ENCODE results near the gene AUTS2.

The AUTS2 gene

GRCh38 chr7:70349031-70349430 lies 750.8 kb downstream of the AUTS2 start:
- no peak for DNase-seq (ENCODE audit: low read depth in 2 of 2)
- no peak overlapping the region for H3K4me3 ChIP-seq (replicated peaks in 1 of 2; ENCODE audit: low read depth in 2 of 2, low read length in 2 of 2)
- TF ChIP-seq CTCF (IDR thresholded peaks at IDR 0.05; ENCODE audit: low read depth, low read length), result no peak

- no peak for DNase-seq (ENCODE audit: low read depth in 2 of 2)
- no peak for TF ChIP-seq CTCF (IDR thresholded peaks at IDR 0.05; ENCODE audit: low read depth, low read length)
- no peak overlapping the region for H3K4me3 ChIP-seq (replicated peaks in 1 of 2; ENCODE audit: low read depth in 2 of 2, low read length in 2 of 2)
Measured at GRCh38 chr7:70349819-70350218, 751.5 kb downstream of the AUTS2 start.

- no peak for DNase-seq (ENCODE audit: low read depth in 2 of 2)
- TF ChIP-seq CTCF (IDR thresholded peaks at IDR 0.05; ENCODE audit: low read depth, low read length), result no peak
- no peak overlapping the region for H3K4me3 ChIP-seq (replicated peaks in 1 of 2; ENCODE audit: low read depth in 2 of 2, low read length in 2 of 2)
Measured at GRCh38 chr7:70352088-70352487, 753.8 kb downstream of the AUTS2 start.

- H3K4me3 ChIP-seq (replicated peaks in 1 of 2; ENCODE audit: low read depth in 2 of 2, low read length in 2 of 2), result no peak overlapping the region
- no peak for DNase-seq (ENCODE audit: low read depth in 2 of 2)
- TF ChIP-seq CTCF (IDR thresholded peaks at IDR 0.05; ENCODE audit: low read depth, low read length), result no peak
Measured at GRCh38 chr7:70352906-70353305, 754.6 kb downstream of the AUTS2 start.

- no peak for TF ChIP-seq CTCF (IDR thresholded peaks at IDR 0.05; ENCODE audit: low read depth, low read length)
- DNase-seq (ENCODE audit: low read depth in 2 of 2), result no peak
- no peak overlapping the region for H3K4me3 ChIP-seq (replicated peaks in 1 of 2; ENCODE audit: low read depth in 2 of 2, low read length in 2 of 2)
Measured at GRCh38 chr7:70353330-70353945, 755.2 kb downstream of the AUTS2 start.

- DNase-seq (ENCODE audit: low read depth in 2 of 2), result no peak
- TF ChIP-seq CTCF (IDR thresholded peaks at IDR 0.05; ENCODE audit: low read depth, low read length), result no peak
- H3K4me3 ChIP-seq (replicated peaks in 1 of 2; ENCODE audit: low read depth in 2 of 2, low read length in 2 of 2), result no peak overlapping the region
Measured at GRCh38 chr7:70353946-70354335, 755.7 kb downstream of the AUTS2 start.
